ENCODE data around the gene FXYD7. TPM values are rescaled to one million over a fixed set of nuclear protein-coding genes. Genes with fewer than 3 reads are reported as not detected.

Gene FXYD7
- total and polyA plus RNA-seq, 9 donors: 0.30 to 2.8 (median 0.80) TPM; not detected in 2

GRCh38 chr19:35143818-35144217 lies 763 bp downstream of the FXYD7 start:
- no peak for DNase-seq
- no peak overlapping the region for H3K4me3 ChIP-seq
- H3K27me3 ChIP-seq: no peaks in the 10 kb centered on the region
- intact Hi-C loops (cut with DNase I): loop anchor here in 2 of 4 donors (5.0 kb wide), 1 partner anchor 123 kb away; the partner anchor contains the start of gene USF2 (in 2 of the 2)
- peaks cover 12% of the 10 kb centered on the region for H3K4me1 ChIP-seq (ENCODE audit: insufficient read depth)
- H3K27ac ChIP-seq: no peak overlapping the region
- WGBS, 3 donors: 12 to 29% (median 26%) methylated on average over 3 of the region's 3 CpGs
- no peaks in the 10 kb centered on the region for H3K36me3 ChIP-seq
- TF ChIP-seq POLR2A (IDR thresholded peaks at IDR 0.05): no peak
- no peak for TF ChIP-seq EP300 (IDR thresholded peaks at IDR 0.05)
- no peak for TF ChIP-seq CTCF (IDR thresholded peaks at IDR 0.05)
- no peaks in the 10 kb centered on the region for H3K9me3 ChIP-seq

DNA sequence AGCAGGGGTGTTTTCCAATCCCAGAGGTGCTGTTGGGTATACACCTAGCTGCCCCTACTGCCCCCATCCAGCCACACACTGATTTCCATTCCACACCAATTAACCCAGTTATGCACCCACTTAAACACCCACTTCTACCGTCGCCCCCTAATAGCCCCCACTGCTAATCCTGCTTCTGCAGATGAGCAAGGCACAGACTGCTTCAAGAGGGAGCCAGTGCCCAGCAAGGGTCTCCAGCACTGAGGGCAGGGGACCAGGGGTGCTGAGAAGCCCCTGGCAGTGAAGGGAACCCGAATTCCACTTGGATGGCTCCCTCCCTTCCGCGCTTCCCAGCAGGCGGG lies 1.2 kb downstream of the FXYD7 start:
- intact Hi-C loops (cut with DNase I): loop anchor here in 2 of 4 donors (5.0 kb wide), 1 partner anchor 123 kb away; the partner anchor contains the start of gene USF2 (in 2 of the 2)
- Histone ChIP-seq H3K9me3 (no peaks in the 10 kb centered on the region), H3K27me3 (no peaks in the 10 kb centered on the region), H3K4me3 (no peak overlapping the region), H3K27ac (no peak overlapping the region), H3K4me1 (ENCODE audit: insufficient read depth) (peaks cover 11% of the 10 kb centered on the region), H3K36me3 (no peaks in the 10 kb centered on the region)
- 15 to 27% (median 18%) methylated on average over 5 to 6 of the region's 6 CpGs for WGBS, 3 donors
- TF ChIP-seq EP300 (IDR thresholded peaks at IDR 0.05) (no peak), POLR2A (IDR thresholded peaks at IDR 0.05) (no peak), CTCF (IDR thresholded peaks at IDR 0.05) (no peak)
- no peak for DNase-seq

- intact Hi-C loops (cut with DNase I): loop anchor here in 2 of 4 donors (5.0 kb wide), 1 partner anchor 122 kb away; the partner anchor contains the start of gene USF2 (in 2 of the 2)
- no peak overlapping the region for H3K27ac ChIP-seq
- WGBS, 3 donors: 16 to 24% (median 19%) methylated on average over 15 of the region's 15 CpGs
Measured at GRCh38 chr19:35144600-35145436, 1.8 kb downstream of the FXYD7 start.

GRCh38 chr19:35146746-35147459 lies 3.8 kb downstream of the FXYD7 start:
- 78 to 83% (median 81%) methylated on average over 7 of the region's 7 CpGs for WGBS, 3 donors
- TF ChIP-seq EP300 (IDR thresholded peaks at IDR 0.05): no peak
- no peak for TF ChIP-seq POLR2A (IDR thresholded peaks at IDR 0.05)
- no peak for TF ChIP-seq CTCF (IDR thresholded peaks at IDR 0.05)
- no peaks in the 10 kb centered on the region for H3K27me3 ChIP-seq
- H3K36me3 ChIP-seq: no peaks in the 10 kb centered on the region
- H3K4me3 ChIP-seq: no peak overlapping the region
- H3K4me1 ChIP-seq (ENCODE audit: insufficient read depth): no peaks in the 10 kb centered on the region
- DNase-seq: no peak
- intact Hi-C loops (cut with DNase I): no loop called here
- no peak overlapping the region for H3K27ac ChIP-seq
- no peaks in the 10 kb centered on the region for H3K9me3 ChIP-seq

More at GRCh38 chr19:35144600-35145436, 1.8 kb downstream of the FXYD7 start:
- Histone ChIP-seq H3K36me3 (no peaks in the 10 kb centered on the region), H3K4me3 (no peak overlapping the region), H3K9me3 (no peaks in the 10 kb centered on the region), H3K4me1 (ENCODE audit: insufficient read depth) (peaks cover 6% of the 10 kb centered on the region), H3K27me3 (no peaks in the 10 kb centered on the region)
- DNase-seq: peak in 2 of 5 donors; percentile 34 to 49
- TF ChIP-seq EP300 (IDR thresholded peaks at IDR 0.05) (no peak), POLR2A (IDR thresholded peaks at IDR 0.05) (no peak)
